Cardiac fibroblast (primary cell): ENCODE data around the gene ABCA10.

ENCODE experiments used
- DNase-seq, 2 donors: peaks; one replicate each; pipeline versions ENCODE4 v3.0.0 to v3.0.0-alpha.2; 2010; ENCODE audit warnings: low read depth in 2 of 2
- H3K4me3 ChIP-seq, 2 donors: replicated peaks in 1 of 2; 1 replicate in 1 of 2; 2 replicates in 1 of 2; pipeline ENCODE4 v1.5.1; 2011; ENCODE audit warnings: low read depth in 2 of 2, low read length in 2 of 2, mild to moderate bottlenecking in 2 of 2, moderate library complexity in 1 of 2
- CTCF ChIP-seq: IDR thresholded peaks from one replicate; pipeline ENCODE4 v1.5.1; 2011; ENCODE audit warnings: low read depth, mild to moderate bottlenecking, low read length, inconsistent platforms

ABCA10 gene

GRCh38 chr17:69150333-69150732 lies 78.3 kb downstream of the ABCA10 start:
- DNase-seq: no peak
- H3K4me3 ChIP-seq: no peak overlapping the region
- no peak for TF ChIP-seq CTCF

- H3K4me3 ChIP-seq: no peak overlapping the region
- no peak for DNase-seq
- TF ChIP-seq CTCF: no peak
Measured at GRCh38 chr17:69147460-69147859, 81.2 kb downstream of the ABCA10 start.

GRCh38 chr17:69144331-69145255 lies 84.0 kb downstream of the ABCA10 start:
- H3K4me3 ChIP-seq: no peak overlapping the region
- no peak for TF ChIP-seq CTCF
- DNase-seq: no peak

- no peak for DNase-seq
- no peak overlapping the region for H3K4me3 ChIP-seq
- TF ChIP-seq CTCF: no peak
Measured at GRCh38 chr17:69143683-69144231, 84.9 kb downstream of the ABCA10 start.

GRCh38 chr17:69143151-69143550 lies 85.5 kb downstream of the ABCA10 start:
- no peak overlapping the region for H3K4me3 ChIP-seq
- no peak for TF ChIP-seq CTCF
- DNase-seq: peak in 1 of 2 donors; percentile 33

- peak overlapping the region; percentile 19 to 58 for H3K4me3 ChIP-seq
- peak; percentile 82 to 88 for DNase-seq
- no peak for TF ChIP-seq CTCF
Measured at GRCh38 chr17:69142175-69142802, 86.3 kb downstream of the ABCA10 start.
